ENCODE results near the gene SLC35B1.

- TF ChIP-seq, protein P1, sequence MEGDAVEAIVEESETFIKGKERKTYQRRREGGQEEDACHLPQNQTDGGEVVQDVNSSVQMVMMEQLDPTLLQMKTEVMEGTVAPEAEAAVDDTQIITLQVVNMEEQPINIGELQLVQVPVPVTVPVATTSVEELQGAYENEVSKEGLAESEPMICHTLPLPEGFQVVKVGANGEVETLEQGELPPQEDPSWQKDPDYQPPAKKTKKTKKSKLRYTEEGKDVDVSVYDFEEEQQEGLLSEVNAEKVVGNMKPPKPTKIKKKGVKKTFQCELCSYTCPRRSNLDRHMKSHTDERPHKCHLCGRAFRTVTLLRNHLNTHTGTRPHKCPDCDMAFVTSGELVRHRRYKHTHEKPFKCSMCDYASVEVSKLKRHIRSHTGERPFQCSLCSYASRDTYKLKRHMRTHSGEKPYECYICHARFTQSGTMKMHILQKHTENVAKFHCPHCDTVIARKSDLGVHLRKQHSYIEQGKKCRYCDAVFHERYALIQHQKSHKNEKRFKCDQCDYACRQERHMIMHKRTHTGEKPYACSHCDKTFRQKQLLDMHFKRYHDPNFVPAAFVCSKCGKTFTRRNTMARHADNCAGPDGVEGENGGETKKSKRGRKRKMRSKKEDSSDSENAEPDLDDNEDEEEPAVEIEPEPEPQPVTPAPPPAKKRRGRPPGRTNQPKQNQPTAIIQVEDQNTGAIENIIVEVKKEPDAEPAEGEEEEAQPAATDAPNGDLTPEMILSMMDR (conservative IDR thresholded peaks at IDR 0.05), result no peak
- TF ChIP-seq EZH2 (IDR thresholded peaks at IDR 0.05; ENCODE audit: low read depth), result no peak
These were observed 9.7 kb upstream of the SLC35B1 start for GRCh38 chr17:49717371-49717861.
